HG02981 (cell line): ENCODE results near the gene SOX6.

Source experiments
- ATAC-seq: cut with Tn5 transposase; IDR thresholded peaks from one replicate; pipeline ENCODE4 v1.9.1; 2021; ENCODE audit warnings: mild to moderate bottlenecking, moderate library complexity; ENCODE audit not compliant: unreplicated experiment

SOX6 gene

GRCh38 chr11:16280256-16280682 is 76.1 kb downstream of the SOX6 start:
- ATAC-seq: no peak

- no peak for ATAC-seq
Observed at GRCh38 chr11:16279524-16279923, 76.8 kb downstream of the SOX6 start.

GRCh38 chr11:16278979-16279378 is 77.4 kb downstream of the SOX6 start:
- no peak for ATAC-seq

GRCh38 chr11:16278273-16278672 is 78.1 kb downstream of the SOX6 start:
- ATAC-seq: no peak

DNA sequence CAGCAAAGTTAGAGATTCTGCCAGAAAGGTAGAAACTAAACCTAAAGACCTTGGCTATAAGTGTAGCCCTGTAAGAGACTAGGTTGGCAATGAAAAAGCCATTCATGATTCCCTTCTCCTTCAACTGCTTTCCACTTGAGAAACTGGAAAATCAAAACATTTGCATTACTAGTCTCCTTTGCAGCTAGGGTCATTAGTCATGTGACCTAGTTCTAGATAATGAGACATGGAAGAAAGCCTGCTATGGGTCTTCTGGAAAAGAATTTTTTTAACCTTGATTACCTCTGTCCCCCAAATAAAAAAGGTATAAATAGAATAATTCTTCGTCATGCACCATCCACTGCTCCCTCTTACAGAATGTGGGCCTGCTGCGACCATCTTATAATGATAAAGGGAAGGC is 80.1 kb downstream of the SOX6 start:
- no peak for ATAC-seq

DNA sequence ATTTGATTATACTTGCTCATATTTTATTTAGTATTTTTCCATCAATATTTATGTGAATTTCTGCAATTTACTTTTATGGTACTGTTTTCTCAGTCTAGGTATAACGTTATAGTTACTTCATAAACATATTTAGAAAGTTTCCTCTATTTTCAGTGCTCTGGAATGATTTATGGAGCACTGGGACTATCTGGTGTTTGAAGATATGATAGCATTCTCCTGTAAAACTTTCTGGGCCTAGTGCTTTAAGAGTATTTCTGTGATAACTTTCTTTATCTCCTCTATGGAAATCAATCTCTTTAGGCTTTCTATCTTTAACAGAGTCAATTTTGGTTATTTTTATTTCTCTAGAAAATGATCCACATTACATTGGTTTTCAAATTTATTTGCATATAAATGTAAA is 85.1 kb downstream of the SOX6 start:
- ATAC-seq: no peak

- ATAC-seq: no peak
Observed at GRCh38 chr11:16266021-16266420, 90.3 kb downstream of the SOX6 start.

DNA sequence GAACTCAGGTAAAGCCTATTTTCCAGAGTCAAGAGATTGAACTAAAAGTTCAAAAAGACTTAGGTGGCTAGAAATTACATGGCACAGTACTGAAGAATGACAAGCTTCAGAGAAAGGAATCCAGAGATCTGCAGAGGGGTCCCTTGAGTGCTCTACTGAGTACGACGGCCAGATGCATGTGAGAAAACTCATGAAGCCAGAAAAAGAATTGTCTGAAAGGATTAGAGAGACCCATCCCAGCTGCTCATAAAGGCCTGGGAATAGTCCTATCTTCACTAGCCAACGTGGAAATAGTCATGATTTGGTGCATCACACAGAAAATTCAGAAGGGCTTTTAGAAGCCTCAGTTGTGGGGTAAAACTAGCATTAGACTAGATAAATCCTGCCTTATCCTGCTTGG is 91.3 kb downstream of the SOX6 start:
- no peak for ATAC-seq

DNA sequence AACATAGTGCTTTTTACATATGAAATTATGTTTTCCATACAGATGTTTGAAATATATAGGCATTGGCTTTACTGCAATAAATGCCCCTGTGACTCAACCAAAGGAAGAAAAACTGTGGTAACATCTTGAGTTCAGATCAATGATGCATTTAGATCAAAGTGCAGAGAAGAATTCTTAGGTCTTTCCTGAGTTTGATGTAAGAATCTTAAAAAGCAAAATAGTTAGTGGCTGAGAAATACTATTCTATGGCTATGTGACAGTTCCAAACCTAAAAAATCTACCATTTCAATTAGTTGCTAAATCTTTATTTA is 93.7 kb downstream of the SOX6 start:
- ATAC-seq: no peak

- peak; percentile 95 for ATAC-seq
Observed at GRCh38 chr11:16261836-16262644, 94.3 kb downstream of the SOX6 start.

DNA sequence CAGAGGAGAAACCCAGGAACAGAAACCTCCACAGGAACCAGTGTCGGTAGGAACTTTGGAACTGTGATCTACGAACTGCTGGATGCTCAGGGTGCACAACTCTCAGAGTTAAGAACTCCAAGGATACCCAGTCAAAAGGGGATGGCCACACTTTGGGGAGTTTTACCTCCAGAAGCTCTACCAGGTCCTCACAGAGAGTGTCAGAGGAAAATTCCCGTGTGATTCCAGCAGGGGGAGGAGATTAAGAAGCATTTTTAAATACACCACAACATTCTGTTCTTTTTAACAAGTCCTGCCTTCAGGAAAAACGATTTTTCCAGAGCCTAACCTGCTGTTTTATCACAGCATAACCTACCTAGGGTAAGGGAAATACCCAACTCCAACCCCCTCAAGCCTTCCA is 104.0 kb downstream of the SOX6 start:
- ATAC-seq: no peak

- ATAC-seq: no peak
Observed at GRCh38 chr11:16248248-16248647, 108.1 kb downstream of the SOX6 start.

GRCh38 chr11:16242806-16243205 is 113.5 kb downstream of the SOX6 start:
- ATAC-seq: peak; percentile 86

DNA sequence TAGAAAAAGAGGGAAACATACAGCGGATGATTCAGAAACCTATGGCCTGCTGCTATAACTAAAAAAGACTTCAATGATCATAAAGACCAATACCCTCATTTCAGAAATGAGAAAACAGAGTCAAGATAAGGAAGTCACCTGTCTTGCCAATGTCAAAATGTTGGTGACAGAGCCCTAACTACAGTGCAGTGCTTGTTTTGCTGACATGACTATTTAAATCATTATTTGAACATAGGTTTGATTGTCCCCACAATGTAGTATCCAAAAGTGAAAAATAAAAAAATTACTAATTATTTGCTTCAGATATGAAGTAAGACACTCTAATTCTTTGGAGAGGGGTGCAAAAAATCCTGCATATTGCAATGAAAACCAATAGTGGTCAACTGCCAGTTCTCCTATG is 115.7 kb downstream of the SOX6 start:
- ATAC-seq: no peak

DNA sequence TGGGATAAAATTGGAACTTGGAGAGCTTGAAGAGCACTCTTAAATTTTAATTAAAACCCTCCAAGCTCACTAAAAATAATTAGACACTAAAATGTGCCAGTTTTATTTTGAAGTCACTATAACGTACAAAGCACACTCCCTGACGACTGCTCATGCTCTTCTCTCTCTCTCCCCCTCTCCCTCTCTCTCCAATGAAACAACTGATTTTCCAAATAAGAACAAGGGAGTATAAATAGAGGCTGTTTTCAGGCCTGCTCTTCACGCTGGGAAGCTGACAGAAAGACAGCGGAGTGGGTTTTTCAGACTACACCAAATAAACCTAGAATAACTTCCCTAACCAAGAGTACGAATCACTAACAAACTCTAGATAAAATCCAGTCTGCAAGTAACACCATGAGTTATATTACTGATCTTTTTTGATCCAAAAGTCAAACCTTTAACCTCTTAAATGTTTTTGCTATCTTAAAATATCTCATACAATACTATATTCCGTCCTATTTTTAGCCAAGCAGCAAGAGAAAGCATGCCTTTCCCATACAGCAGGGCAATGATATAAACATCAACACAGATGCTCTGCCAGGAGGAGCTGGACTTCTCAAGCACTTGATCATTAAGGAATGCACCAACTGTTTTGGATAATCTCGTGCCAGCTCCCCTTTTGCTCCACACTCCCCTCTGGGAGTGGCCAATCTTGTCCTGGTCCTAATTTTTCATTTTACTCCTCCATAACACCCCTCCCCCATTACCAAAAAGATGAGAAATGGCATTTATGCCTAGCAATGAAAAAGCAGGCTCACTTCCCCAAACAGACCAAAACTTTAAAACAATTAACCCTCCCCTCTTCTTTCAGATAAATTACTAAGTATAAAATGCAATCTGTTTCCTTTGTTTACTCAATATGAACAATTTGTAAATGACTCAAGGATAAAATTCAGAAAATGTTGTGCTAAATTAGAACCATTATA is 116.9 kb downstream of the SOX6 start:
- no peak for ATAC-seq

GRCh38 chr11:16226245-16226644 is 130.1 kb downstream of the SOX6 start:
- no peak for ATAC-seq

- no peak for ATAC-seq
Observed at GRCh38 chr11:16225623-16226022, 130.7 kb downstream of the SOX6 start.

GRCh38 chr11:16223558-16223957 is 132.8 kb downstream of the SOX6 start:
- no peak for ATAC-seq

GRCh38 chr11:16217631-16218030 is 138.7 kb downstream of the SOX6 start:
- no peak for ATAC-seq

- ATAC-seq: no peak
Observed at GRCh38 chr11:16216831-16217230, 139.5 kb downstream of the SOX6 start.

DNA sequence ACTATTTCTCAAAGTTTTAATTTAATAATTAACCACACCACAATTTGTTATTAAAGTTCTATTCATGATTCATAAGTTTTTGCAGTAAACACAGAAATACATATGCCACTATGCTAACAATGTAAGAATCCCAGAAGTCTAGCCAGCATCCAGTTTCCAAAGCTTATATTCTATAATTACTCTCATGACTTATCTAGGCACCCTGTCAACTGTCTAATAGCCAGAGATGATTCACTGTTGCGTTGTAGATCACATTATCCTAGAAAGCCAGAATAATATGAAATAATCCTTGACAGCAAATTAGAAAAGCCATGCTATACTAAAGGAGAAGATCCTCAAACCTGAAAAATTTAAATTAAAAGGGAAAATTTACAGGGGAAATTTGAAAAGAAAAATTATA is 141.0 kb downstream of the SOX6 start:
- no peak for ATAC-seq

GRCh38 chr11:16211407-16211806 is 144.9 kb downstream of the SOX6 start:
- ATAC-seq: no peak
